HT-29 (cell line): ENCODE measurements around the gene TREH. TPM values are rescaled to one million over a fixed set of nuclear protein-coding genes. Genes with fewer than 3 reads are reported as not detected.
"Not testable (repeated sequence)": the region's sequence is repeated elsewhere in the genome, so short reads cannot be mapped to it uniquely, and the experiment has no call there.

ENCODE experiments used
- DNase-seq: peaks from one replicate; pipeline ENCODE4 v3.0.0-alpha.2; 2015; ENCODE audit warnings: low spot score
- total RNA-seq: library from RNA; depleted of rRNA; stranded (reverse); fragments of >200 nt; shearing (Covaris generic); gene quantifications from 2 replicates; pipeline ENCODE4 v1.2.3, GENCODE V29; 2014

The TREH gene
- total RNA-seq, 1 experiment from 2014 or later = 0.05 TPM

GRCh38 chr11:118696673-118697226 is 17.3 kb upstream of the TREH start:
- DNase-seq = no peak

GRCh38 chr11:118694771-118695170 is 15.3 kb upstream of the TREH start:
- DNase-seq = no peak

DNA sequence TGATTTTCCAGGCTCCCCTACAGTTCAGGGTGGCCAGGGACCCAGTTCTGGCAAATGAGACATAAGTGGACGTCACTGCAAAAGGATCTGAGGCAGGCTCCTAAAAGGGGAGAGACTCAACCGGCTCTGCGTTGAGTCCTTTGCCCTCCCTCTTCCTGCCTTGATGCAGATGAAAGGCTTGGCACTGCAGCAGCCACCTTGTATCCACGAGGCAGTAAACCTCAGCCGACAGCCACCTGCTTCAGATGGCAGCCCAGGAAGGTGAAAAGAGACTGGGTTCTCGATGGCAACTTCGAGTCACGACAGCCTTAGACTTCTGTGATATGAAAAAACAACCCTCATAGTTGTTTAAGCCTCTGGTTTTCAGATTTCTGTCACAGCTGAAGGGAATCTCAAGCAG is 14.7 kb upstream of the TREH start:
- DNase-seq = no peak

- no peak for DNase-seq
Observed at GRCh38 chr11:118691926-118692830, 12.7 kb upstream of the TREH start.

DNA sequence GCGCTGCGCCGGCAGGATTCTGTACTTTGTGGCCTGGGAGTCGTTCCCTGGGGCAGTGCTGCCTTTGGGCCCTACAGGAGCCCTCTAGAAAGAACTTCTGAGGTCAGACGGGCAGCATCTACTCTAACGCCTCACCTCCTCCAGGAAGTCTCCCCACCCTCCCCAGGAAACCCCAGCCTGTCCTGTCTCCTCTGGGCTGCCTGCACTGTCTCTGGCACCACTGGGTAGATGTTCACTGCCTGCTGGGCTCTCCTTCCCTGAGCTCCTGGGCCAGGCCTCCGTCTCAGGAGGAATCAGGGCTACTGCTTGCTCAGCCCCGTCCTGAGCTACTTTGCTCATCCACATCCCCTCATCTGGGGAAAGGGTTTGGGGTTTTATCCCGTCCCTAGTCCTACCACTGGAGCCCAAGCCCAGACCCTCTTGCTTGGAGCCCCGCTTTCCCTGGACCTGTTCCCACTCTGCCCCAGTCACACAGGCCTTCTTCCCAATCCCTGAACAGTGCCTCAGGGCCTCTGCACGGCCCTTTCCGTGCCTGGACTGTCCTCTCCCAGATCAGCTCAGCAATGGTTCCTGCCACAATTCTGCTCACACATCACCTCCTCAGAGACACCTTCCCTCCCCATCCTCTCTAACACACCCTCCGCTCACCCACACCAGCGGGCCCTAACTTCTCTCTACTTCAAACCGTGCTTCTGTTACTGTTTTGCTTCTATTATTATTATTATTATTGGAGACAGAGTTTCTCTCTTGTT is 11.3 kb upstream of the TREH start:
- no peak for DNase-seq

GRCh38 chr11:118689852-118690552 is 10.6 kb upstream of the TREH start:
- peak; percentile 94 for DNase-seq

DNA sequence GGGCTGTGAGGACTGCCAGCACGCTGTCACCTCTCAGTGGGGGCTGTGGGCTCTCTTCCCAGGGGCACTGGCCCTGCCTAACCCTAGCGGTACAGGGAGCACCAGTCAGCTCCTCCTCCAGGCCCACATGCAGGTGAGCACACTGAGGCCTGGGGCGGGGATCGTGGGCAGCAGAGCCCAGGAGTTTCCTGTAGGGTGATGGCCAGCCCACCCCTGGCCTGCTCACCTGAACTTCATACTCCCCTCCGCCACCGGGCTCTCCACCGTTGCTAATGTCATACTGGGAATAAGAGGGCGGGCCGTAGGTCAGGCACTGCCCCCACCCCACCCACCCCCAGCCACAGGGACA is 10.0 kb upstream of the TREH start:
- DNase-seq = no peak

GRCh38 chr11:118688851-118689502 is 9.5 kb upstream of the TREH start:
- DNase-seq = no peak

DNA sequence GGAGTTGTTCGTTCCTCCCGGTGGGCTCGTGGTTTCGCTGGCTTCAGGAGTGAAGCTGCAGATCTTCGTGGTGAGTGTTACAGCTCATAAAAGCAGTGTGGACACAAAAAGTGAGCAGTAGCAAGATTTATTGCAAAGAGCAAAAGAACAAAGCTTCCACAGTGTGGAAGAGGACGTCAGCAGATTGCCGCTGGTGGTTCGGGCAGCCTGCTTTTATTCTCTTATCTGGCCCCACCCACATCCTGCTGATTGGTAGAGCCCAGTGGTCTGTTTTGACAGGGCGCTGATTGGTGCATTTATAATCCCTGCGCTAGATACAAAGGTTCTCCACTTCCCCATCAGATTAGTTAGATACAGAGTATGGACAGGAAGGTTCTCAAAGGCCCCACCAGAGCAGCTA is 8.9 kb upstream of the TREH start:
- not testable (repeated sequence) for DNase-seq

DNA sequence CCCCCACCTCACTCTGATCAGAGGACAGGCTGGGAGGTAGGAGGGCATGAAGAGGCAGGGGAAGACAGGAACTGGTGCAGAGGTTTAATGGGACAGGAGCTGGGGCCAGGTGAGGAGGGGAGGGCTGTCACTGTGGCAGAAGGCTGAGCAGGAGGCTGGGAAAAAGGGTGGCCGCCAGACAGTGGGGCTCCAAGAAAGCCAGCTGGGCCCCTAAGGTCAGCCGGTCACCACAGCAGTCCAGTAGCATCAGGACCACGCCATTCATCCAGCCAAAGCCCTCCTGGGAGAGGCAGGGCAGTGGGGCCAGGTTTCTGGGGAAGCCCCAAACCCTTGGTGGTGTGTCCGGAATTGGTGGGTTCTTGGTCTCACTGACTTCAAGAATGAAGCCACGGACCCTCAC is 8.5 kb upstream of the TREH start:
- DNase-seq = no peak

DNA sequence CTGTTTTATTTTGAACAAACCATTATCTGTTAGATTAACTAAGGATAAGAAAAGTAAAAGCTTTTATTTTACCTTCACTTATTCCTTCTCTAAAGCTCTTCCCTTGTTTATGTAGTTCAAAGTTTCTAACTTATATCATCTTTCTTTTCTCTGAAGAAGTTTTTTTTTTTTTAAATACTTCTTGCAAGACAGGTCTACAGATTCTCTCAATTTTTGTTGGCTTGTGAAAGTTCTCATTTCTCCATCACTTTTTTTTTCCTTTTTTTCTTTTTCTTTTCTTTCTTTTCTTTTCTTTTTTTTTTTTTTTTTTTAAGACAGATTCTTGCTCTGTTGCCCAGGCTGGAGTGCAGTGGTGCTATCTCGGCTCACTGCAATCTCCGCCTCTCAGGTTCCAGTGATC is 4.7 kb upstream of the TREH start:
- no peak for DNase-seq

- DNase-seq = not testable (repeated sequence)
Observed at GRCh38 chr11:118682939-118683338, 3.5 kb upstream of the TREH start.

DNA sequence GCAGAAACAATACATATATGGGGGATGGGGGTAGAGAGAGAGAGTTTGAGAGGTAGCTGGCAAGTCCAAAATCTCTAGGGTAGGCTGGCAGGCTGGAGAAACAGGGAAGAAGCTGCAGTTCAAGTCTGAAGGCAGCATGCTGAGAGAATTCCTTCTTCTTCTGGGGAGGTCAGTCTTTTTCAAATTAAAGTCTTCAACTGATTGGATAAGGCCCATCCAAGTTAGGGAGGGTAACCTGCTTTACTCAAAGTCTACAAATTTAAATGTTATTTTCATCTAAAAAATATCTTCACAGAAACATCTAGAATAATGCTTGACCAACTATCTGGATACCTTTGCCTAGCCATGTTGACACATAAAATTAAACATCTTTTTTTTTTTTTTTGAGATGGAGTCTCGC is 2.9 kb upstream of the TREH start:
- DNase-seq = no peak

GRCh38 chr11:118678908-118679307 is 542 bp downstream of the TREH start:
- DNase-seq = not testable (repeated sequence)

DNA sequence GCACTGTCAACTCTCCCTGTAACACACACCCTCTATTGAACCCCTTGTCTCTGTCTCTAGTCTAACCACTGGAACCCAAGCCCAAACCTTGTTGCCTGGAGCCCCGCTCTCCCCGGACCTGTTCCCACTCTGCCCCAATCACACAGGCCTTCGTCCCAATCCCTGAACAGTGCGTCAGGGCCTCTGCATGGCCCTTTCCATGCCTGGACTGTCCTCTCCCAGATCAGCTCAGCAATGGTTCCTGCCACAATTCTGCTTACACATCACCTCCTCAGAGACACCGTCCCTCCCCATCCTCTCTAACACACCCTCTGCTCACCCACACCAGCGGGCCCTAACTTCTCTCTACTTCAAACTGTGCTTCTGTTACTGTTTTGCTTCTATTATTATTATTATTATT is 1.5 kb downstream of the TREH start:
- DNase-seq = no peak

DNA sequence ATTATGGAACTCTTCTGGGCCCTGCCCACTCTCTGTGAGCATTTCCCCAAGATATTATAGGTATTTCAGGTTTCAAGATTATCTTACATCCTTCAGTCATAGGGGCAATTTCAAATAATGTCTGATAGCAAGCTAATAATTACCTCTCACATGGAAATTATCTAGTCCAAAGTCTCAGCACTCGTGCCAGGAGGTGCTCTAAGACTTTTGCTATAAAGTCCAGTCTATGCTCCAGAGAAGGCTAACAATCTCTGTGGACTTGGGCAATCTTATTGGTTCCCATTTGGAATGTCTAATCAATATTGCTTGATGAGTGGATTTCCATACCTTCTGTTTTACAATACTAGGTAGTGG is 5.4 kb downstream of the TREH start:
- DNase-seq = no peak

DNA sequence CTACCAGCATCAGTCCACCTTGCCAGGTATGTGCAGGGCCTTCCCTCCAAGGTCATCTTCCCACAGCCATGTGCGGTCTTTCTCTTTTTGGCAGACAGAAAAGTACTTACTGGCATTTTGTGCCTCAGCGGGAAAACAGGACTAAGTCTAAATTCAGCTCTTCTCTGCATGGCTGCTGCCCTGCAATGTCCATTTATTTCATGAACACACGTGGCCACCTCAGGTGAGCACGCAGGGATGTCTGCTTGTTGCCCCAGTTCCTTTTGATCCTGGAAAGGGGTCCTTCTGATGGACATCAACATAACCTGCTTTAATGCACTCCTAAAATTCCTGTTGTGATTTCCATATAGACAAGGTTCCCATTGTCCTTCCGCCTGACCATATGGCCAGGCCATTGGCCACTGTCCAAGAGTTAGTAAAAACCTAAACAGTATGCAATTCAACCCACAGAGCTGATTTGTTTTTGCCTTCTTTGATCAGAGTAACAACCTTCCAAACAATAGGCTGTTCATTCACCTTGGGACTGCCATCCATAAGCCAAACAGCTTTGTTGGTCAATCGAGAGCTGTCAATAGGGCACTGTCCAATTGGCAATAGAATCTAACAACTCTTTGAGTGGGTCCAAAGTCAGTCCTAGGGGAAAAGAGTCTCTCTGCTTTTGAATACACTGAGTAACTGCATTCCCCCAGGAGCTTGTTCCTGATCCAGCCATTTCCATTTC is 5.9 kb downstream of the TREH start:
- no peak for DNase-seq

- no peak for DNase-seq
Observed at GRCh38 chr11:118672846-118673245, 6.6 kb downstream of the TREH start.

- no peak for DNase-seq
Observed at GRCh38 chr11:118671254-118671653, 8.2 kb downstream of the TREH start.

GRCh38 chr11:118670063-118670462 is 9.4 kb downstream of the TREH start:
- DNase-seq = no peak

GRCh38 chr11:118666371-118666770 is 13.1 kb downstream of the TREH start:
- no peak for DNase-seq
